HG02943 (cell line): ENCODE results near the gene MRPL4.
"Not testable (repeated sequence)": the region's sequence is repeated elsewhere in the genome, so short reads cannot be mapped to it uniquely, and the experiment has no call there.

Experiments
- ATAC-seq: cut with Tn5 transposase; IDR thresholded peaks from one replicate; pipeline ENCODE4 v1.9.1; 2021; ENCODE audit warnings: mild to moderate bottlenecking, low read depth, moderate library complexity; ENCODE audit not compliant: unreplicated experiment

MRPL4 gene

GRCh38 chr19:10259162-10259905, 7.3 kb downstream of the MRPL4 start:
- ATAC-seq: no peak

GRCh38 chr19:10260141-10260584, 8.1 kb downstream of the MRPL4 start:
- ATAC-seq: no peak

- ATAC-seq: no peak
Measured at GRCh38 chr19:10262771-10263170, 10.8 kb downstream of the MRPL4 start.

GRCh38 chr19:10266706-10267105, 14.7 kb downstream of the MRPL4 start:
- ATAC-seq: no peak

GRCh38 chr19:10268071-10268470, 16.1 kb downstream of the MRPL4 start:
- ATAC-seq: no peak

GRCh38 chr19:10269333-10270179, 17.5 kb downstream of the MRPL4 start:
- no peak for ATAC-seq

- ATAC-seq: no peak
Measured at GRCh38 chr19:10270180-10270615, 18.2 kb downstream of the MRPL4 start.

- ATAC-seq: no peak
Measured at GRCh38 chr19:10270616-10271394, 18.8 kb downstream of the MRPL4 start, which contains the start of gene ICAM1. Gene ICAM1, plus strand, starts transcription at chr19:10271120. Its CDS starts 40 bp downstream, at chr19:10271160.

GRCh38 chr19:10271543-10272086, 19.6 kb downstream of the MRPL4 start:
- no peak for ATAC-seq

- no peak for ATAC-seq
Measured at GRCh38 chr19:10274589-10274988, 22.6 kb downstream of the MRPL4 start.

- no peak for ATAC-seq
Measured at GRCh38 chr19:10277795-10278589, 26.0 kb downstream of the MRPL4 start.

GRCh38 chr19:10278935-10279334, 26.9 kb downstream of the MRPL4 start:
- no peak for ATAC-seq

- ATAC-seq: no peak
Measured at GRCh38 chr19:10279737-10280442, 27.9 kb downstream of the MRPL4 start.

- not testable (repeated sequence) for ATAC-seq
Measured at GRCh38 chr19:10282043-10282442, 30.0 kb downstream of the MRPL4 start.

- no peak for ATAC-seq
Measured at GRCh38 chr19:10283301-10284064, 31.5 kb downstream of the MRPL4 start.

GRCh38 chr19:10284065-10284959, 32.3 kb downstream of the MRPL4 start:
- ATAC-seq: no peak

GRCh38 chr19:10284960-10285278, 32.9 kb downstream of the MRPL4 start:
- ATAC-seq: no peak
